Anterior cingulate cortex (tissue), 58 donors: Measurements from ENCODE around the gene GPR137B.
"Not testable (repeated sequence)": the region's sequence is repeated elsewhere in the genome, so short reads cannot be mapped to it uniquely, and the experiment has no call there.

ENCODE experiments used
- DNase-seq, 58 donors: peaks; one replicate each; lab custom pipeline; 2025; lab: John Stamatoyannopoulos, UW

Gene GPR137B

DNA sequence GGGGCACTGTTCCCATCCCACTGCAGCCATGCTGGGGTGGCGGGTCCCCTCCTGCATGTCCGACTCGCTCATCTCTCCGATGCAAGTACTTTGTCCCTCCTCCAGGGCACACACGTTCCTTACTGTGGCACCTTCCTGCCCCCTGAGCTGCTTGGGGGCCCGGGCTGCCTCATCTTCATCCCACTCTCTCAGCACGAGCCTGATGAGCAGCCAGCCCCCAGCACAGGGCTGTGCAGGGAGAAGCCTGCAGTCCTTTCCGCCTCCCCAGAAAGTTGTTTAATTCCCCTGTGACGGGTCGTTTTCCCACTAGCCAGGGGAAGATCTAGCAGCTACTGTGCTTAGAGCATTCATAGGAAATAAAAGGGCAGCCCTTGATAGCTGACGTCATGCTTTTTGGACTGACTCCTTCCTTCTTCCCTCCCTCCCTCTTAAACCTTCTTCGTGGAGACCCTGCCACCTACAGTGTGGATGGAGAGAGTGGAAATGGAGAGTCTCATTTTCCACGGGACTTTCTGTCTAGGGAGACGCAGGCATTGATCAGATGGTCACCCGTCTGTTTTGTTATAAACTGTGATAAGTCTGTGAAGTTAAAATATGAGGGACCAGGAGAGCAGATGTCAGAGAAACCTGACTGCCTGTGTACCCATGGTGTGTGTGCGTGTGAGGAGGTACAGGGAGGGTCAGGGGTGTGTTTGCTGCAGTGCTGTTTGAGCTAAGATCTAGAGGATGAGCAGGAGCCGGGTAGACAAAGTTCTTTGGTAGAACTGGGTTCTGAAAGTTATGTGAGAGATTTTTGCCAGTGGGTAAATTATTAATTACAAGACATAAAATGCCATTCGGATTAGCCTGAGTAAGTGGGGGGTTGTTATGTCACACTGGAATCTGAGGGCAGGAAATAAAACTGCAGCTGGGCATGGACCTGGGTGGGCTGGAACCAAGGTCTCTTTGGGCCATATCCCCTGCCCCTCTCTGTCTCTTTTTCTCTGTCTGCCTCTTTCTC lies 34.3 kb downstream of the GPR137B start:
- no peak for DNase-seq

DNA sequence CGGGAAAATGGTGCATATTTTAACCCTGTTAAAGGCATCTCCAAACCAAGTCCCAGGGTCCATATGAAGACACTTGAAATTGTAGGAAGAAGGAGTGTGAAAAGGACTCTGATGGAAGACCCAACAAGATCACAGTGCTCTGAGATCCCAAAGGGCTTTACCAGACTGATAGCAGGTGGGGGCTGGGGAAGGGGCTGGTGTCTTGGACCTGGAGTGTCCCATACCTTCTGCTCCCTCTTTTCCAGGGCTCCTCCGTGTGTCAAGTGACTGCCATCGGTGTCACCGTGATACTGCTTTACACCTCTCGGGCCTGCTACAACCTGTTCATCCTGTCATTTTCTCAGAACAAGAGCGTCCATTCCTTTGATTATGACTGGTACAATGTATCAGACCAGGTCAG lies 37.3 kb downstream of the GPR137B start:
- no peak for DNase-seq

DNA sequence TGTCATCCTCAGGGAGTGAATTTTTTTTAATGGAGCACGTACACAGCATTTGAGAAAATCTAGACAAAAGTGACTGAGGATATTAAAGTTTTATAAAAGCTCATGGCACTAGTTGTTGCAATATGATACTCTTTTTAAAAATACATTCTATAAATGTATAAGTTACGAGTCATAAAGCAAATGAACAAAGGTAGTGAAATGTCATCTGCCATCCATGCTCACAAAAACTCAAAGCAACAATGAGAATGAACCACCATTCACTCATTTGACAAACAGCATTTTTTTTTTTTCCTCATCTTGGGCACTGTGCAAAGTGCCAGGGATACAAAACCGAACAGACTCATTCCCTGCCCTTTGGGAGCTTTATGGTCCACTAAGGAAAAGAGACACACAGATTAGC lies 38.7 kb downstream of the GPR137B start:
- DNase-seq: no peak

DNA sequence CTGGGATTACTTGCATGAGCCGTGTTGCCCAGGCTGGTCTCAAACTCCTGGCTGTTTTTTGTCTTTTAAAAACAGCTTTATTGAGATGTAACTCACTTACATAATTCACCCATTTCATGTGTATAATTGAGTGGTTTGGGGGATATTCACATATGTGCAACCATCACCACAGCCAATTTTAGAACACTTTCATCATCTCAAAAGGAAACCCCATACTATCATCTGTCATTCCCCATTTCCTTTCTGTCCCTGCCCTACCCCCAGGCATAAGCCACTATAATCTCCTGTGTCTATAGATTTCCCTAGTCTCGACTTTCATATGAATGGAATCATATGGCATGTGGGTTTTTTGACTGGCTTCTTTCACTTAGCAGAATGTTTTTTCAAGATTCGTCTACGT lies 43.3 kb downstream of the GPR137B start:
- DNase-seq: no peak

DNA sequence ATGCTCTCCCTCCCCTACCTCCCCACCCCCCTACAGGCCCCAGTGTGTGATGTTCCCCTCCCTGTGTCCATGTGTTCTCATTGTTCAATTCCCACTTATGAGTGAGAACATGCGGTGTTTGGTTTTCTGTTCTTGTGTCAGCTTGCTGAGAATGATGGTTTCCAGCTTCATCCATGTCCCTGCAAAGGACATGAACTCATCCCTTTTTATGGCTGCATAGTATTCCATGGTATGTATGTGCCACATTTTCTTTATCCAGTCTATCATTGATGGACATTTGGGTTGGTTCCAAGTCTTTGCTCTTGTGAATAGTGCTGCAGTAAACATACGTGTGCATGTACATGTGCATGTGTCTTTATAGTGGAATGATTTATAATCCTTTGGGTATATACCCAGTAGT lies 44.1 kb downstream of the GPR137B start:
- DNase-seq: not testable (repeated sequence)

DNA sequence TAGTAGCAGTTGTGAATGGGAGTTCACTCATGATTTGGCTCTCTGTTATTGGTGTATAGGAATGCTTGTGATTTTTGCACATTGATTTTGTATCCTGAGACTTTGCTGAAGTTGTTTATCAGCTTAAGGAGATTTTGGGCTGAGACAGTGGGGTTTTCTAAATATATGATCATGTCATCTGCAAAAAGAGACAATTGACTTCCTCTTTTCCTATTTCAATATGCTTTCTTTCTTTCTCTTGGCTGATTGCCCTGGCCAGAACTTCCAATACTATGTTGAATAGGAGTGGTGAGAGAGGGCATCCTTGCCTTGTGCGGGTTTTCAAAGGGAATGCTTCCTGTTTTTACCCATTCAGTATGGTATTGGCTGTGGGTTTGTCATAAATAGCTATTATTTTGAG lies 45.7 kb downstream of the GPR137B start:
- not testable (repeated sequence) for DNase-seq

DNA sequence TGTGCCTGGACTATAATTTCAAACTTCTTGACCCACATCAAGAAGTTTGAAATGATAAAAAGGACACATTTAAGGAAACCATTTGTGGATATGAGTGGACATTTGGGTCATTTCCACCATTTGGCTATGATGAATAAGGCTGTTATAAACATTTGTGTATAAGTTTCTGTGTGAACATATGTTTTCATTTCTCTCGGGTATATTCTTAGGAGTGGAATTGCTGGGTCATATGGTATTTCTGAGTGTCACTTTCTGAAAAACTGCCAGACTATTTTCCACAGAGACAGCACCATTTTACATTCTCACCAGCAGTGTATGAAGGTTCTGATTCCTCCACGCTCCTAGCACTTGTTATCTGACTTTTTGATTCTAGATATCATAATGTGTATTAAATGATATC lies 50.8 kb downstream of the GPR137B start:
- no peak for DNase-seq

DNA sequence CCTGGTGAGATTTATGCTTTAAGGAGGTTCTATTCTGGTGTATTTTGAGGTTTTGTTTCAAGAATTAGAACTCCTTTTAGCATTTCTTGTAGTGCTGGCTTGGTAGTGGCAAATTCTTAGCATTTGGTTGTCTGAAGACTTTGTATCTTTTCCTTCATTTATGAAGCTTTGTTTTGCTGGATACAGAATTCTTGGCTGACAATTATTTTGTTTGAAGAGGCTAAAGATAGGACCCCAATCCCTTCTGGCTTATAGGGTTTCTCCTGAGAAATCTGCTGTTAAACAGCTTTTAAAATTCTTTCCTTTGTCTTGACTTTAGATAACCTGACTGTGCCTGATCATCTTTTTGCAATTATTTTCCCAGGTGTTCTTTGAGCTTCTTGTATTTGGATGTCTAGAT lies 58.6 kb downstream of the GPR137B start:
- DNase-seq: no peak

DNA sequence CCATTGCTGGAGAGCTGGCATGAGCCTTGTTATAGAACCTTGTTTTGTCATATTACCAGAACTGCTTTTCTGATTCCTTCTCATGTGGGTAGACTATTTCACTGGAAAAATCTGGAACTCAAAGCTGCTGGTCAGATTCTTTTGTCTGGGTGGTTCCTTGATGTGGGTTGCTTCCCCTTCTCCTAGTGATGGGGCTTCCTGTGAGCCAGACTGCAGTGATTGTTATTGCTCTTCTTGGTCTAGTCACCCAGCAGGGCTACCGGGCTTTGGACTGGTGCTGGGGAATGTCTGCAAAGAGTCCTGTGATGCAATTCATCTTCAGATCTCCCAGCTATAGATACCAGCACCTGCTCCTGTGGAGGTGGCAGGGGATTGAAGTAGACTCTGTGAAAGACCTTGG lies 59.4 kb downstream of the GPR137B start:
- DNase-seq: no peak

DNA sequence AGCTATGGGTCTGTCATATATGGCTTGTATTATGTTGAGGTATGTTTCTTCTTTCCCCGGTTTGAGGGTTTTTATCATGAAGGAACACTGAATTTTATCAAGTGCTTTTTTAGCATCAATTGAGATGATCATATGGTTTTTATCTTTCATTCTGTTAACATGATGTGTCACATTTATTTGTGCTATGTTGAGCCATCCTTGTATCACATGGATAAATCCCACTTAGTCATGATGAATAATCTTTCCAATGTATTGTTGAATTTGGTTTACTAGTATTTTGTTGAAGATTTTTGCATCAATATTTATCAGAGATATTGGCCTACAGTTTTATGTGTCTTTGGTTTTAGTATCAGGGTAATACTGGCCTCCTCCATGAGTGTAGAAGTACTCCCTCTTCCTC lies 61.7 kb downstream of the GPR137B start:
- DNase-seq: no peak

DNA sequence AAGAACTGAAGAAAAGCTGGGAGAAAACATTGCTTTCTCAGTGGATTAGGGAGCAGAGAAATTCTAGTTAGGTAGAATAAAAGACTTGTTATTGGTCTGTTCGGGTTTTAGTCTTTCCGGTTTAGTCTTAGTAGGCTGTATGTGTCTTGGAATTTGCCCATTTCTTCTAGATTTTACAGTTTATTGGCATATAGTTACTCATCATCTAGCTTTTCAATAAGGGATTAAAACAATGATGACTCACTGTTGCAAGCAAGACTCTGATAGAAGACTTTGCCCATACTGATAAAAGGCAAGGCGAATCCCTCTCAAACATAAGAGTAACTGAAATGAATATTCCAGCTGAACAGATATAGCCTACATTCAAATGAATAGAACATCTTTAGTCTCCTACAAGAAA lies 62.3 kb downstream of the GPR137B start:
- no peak for DNase-seq

DNA sequence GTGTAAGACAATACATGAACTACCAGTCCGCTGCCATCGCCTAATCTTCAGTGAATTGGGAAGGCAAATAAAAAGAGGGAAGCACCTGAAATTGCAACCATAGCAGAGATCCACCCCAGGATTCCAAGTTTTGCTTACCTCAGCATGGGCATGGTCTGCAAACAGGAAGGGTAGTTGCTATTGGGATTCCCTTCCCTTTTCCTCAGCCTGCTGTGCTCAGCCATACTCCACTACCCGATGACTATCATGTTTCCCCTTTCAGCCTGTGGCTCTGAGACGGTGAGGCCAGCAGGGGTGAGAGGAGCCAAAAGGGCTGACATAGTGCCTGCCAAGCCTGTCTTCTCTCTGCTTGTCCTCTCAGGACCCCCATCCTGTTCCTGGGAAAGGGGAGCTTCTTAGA lies 64.2 kb downstream of the GPR137B start:
- peak in 12 of 58 donors; percentile 0 to 7 (median 2) for DNase-seq

DNA sequence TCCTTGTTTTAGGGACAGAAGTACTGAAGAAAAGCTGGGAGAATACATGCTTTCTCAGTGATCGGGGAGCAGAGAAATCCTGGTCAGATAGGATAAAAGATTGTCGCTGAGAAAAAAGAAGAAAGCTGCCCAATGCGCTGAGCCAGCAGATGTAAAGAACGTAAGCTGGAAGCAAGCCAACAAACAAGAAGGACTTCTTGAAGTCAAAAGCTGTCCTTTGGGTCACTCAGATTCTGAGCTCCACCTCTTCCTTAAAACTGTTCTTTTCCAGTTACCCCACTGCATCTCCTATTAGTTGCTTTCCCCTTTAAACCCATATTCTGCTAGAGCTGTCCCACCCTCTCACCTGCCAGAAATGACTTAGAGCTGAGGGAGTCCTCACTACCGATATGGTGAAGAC lies 64.8 kb downstream of the GPR137B start:
- no peak for DNase-seq

DNA sequence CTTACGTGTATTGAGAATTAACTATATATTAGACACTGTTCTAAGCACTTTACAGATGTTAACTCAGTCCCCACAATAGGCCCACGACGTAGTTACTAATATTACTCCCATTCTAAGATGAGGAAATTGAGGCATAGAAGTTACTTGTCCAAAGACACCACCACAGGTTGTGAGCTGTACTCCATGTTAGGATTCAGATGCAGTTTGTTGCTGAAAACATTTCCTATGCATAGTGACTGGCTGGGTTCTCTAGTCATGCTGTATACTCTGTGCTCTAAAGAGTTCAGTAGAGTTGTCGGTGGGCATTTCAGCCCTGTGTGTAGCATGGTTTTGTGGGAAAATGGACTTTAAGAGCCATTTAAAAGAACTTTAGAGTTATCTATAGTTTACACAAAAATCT lies 65.2 kb downstream of the GPR137B start:
- no peak for DNase-seq

DNA sequence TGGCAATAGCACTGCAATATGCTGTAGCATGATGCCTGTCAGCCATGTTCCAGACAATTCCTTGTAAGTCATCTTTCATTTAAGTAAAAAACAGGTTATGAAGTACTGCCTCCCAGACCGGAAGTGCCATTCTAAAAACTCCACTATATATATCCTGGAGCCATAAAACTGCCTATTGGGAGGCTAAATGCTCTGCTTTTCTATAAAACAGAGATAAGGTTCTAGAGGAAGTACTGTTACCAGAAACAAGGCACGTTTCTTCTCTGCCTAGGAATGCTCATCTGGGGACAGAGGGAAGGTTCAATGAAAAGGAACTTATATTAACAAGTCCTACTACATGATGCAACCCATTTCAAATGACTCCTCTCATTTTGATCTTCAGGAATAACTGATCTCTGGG lies 66.8 kb downstream of the GPR137B start:
- DNase-seq: no peak

DNA sequence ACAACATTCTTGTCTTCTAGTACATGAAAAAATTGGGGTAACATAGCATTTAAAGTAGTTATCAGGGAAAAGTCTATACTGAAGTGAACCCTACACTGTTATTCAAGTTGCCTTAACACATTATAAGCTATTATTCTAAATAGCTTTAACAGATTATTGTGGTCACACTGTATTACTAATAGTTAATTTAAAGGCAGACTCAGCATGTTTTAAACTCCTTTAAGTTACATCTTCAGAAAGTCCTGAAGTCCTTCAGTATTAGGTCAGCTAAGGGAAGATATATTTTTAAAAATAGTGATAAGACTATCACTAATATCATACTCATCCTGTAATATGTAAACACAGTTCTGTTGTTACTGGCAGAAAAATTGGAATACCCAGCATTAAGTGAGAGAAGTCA lies 67.4 kb downstream of the GPR137B start:
- DNase-seq: no peak

DNA sequence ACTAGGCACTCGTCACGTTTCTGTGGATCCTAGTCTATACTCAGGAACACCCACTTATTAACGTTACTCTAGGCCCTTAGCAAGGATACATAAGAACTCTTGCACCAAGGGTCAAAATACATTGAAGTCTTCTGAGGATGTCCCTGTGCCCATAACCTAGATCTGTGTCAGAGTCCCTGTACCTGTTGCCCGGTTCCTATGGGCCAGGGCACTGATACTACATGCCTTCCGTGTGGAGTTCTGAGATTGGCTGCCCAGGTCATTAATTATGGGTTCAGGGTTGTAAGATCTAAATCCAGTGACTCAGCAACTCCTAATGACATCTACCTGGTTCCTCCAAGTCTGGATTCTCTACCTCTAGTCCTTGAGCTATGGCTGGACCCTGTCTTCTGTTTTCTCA lies 69.5 kb downstream of the GPR137B start:
- no peak for DNase-seq

DNA sequence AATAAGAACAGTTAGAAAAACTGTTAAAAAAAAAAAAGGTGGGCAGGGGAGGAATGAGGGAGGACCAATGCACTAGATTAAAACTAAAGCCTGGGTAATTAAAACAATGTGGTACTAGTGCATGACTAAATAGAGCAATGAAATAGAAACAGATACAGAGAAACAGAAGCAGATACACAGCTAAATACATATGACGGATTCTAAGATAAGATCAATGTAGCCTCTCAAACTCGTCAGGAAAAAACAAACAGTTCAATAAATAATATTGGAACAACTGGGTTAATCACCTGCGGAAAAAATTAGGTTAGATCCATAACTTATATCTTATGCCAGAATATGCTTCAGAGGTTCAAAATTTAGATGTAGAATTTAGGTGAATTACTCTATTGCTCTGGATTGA lies 71.2 kb downstream of the GPR137B start:
- no peak for DNase-seq

DNA sequence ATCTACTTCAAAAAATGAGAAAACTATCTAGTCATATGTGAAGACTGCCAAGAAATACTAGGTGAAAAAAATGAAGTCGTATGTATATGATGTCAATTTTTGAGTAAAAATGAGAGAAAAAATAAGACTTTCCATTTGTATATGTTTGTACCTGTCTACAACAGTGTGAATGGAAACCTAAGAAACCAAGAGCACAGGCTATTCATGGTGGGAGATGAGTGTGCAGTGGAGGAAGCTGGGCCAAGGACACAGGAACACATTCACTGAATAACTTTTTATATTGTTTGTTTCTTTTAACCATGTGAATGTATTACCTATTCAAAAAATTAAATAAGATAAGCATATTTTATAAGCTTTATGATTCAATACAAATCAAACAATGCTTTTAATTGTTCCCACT lies 72.4 kb downstream of the GPR137B start:
- DNase-seq: no peak

DNA sequence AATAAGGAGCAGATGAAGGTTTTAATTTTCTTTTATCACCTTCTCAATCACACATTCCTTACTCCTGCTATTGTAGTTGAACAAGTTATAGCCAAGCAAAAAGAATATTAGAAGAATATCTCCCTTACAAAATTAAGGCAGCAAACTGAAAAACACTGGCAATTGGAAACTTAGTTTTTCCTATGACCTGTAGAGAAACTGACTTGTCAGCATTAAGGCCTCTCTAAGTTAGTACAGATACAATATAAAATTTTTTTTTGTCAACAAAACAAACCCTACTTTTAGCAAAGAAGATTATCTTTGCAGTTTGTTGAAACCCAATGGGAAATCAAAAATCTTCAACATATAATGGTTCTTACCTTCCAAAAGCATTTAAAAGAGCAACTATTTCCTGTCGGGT lies 78.1 kb downstream of the GPR137B start:
- DNase-seq: no peak

DNA sequence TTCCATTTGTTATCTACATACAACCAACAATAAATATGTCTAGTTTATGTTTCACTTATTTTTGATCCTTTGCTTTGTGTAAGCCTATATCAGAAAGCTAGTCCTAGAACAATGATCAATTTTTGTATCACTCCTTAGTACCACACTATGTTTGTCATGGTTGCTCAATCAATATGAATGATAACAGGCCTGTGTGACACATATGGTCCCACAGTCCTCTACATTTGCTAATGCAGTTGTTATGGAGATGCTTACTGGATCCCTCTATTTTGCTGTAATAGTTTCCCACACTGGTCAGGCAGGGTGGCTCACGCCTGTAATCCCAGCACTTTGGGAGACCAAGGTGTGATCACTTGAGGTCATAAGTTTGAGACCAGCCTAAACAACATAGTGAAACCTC lies 80.3 kb downstream of the GPR137B start:
- DNase-seq: no peak

DNA sequence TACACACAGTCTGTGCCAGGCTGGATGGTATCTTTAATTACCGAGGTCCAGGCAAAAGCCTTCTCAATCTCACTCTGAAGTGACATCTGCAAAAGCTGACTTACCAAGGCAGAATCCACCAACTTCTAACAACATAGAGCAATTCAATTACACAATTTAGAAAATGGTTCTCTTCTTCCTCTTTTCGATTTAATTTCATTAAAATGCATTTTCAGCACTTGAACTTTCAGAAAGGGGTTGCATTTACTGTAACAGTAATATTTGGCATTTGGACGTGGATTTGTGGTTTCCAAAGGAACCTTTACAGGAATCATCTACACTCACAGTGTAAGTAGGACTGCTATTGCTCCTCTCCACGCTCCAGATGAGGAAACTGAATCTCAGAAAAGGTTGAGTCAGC lies 86.1 kb downstream of the GPR137B start:
- no peak for DNase-seq

DNA sequence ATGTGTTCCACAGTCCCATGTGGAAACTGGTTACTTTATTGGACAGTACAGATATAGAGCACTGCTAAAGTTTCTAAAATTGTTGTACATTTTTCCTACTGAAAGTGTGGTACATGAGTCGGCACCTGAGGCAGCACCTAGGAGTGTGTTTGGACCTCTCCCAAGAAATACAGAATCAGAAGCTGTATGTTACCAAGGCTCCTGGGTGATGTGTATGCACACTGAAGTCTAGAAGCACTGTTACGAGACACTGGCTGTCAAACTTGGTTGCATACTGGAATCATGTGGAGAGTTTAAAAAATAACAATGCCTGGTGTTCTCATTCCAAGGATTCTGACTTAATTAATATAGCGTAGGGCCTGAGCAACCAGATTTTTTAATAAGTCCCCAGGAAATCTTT lies 92.8 kb downstream of the GPR137B start:
- DNase-seq: no peak
